TTC549 (cell line): Measurements from ENCODE around the gene IGF2BP3.

Source experiments
- FAIRE-seq: peaks from 2 replicates; lab custom pipeline; 2012; peaks lifted over from hg19 to GRCh38; lab: Jason Lieb, UNC

Gene IGF2BP3

GRCh38 chr7:23472046-23472445, 1.8 kb upstream of the IGF2BP3 start:
- no peak for FAIRE-seq

- no peak for FAIRE-seq
These were observed 992 bp upstream of the IGF2BP3 start for GRCh38 chr7:23471106-23471859.

GRCh38 chr7:23469961-23470250, 385 bp downstream of the IGF2BP3 start:
- FAIRE-seq = no peak

- FAIRE-seq = no peak
These were observed 936 bp downstream of the IGF2BP3 start for GRCh38 chr7:23469150-23469960.

- no peak for FAIRE-seq
These were observed 1.7 kb downstream of the IGF2BP3 start for GRCh38 chr7:23468526-23469149.

- FAIRE-seq = no peak
These were observed 2.3 kb downstream of the IGF2BP3 start for GRCh38 chr7:23467806-23468525.

GRCh38 chr7:23467291-23467805, 2.9 kb downstream of the IGF2BP3 start:
- no peak for FAIRE-seq

GRCh38 chr7:23462846-23463245, 7.4 kb downstream of the IGF2BP3 start:
- no peak for FAIRE-seq

- no peak for FAIRE-seq
These were observed 12.2 kb downstream of the IGF2BP3 start for GRCh38 chr7:23458044-23458443.

GRCh38 chr7:23456093-23456492, 14.2 kb downstream of the IGF2BP3 start:
- FAIRE-seq = no peak

GRCh38 chr7:23454881-23455526, 15.3 kb downstream of the IGF2BP3 start:
- no peak for FAIRE-seq

GRCh38 chr7:23450518-23450917, 19.8 kb downstream of the IGF2BP3 start:
- FAIRE-seq = no peak

- no peak for FAIRE-seq
These were observed 20.4 kb downstream of the IGF2BP3 start for GRCh38 chr7:23449941-23450340.

GRCh38 chr7:23445326-23445725, 25.0 kb downstream of the IGF2BP3 start:
- FAIRE-seq = no peak

GRCh38 chr7:23443974-23444373, 26.3 kb downstream of the IGF2BP3 start:
- no peak for FAIRE-seq

- no peak for FAIRE-seq
These were observed 32.1 kb downstream of the IGF2BP3 start for GRCh38 chr7:23438171-23438570.

GRCh38 chr7:23434147-23434917, 36.0 kb downstream of the IGF2BP3 start:
- FAIRE-seq = no peak

- FAIRE-seq = no peak
These were observed 38.5 kb downstream of the IGF2BP3 start for GRCh38 chr7:23431702-23432199.

- no peak for FAIRE-seq
These were observed 39.4 kb downstream of the IGF2BP3 start for GRCh38 chr7:23430893-23431259.

GRCh38 chr7:23426876-23427275, 43.4 kb downstream of the IGF2BP3 start:
- no peak for FAIRE-seq

- no peak for FAIRE-seq
These were observed 47.4 kb downstream of the IGF2BP3 start for GRCh38 chr7:23422909-23423308.
